Mesodermal cell (in vitro differentiated cells): ENCODE results near the gene SMPD2.

Experiments
- H3K27ac ChIP-seq: 2 replicates; pipeline ENCODE4 v1.7.0; 2013; ENCODE audit warnings: mild to moderate bottlenecking, low read depth, low read length, moderate library complexity; ENCODE audit not compliant: severe bottlenecking
- H3K36me3 ChIP-seq: 2 replicates; pipeline ENCODE4 v1.7.1; 2013; ENCODE audit warnings: mild to moderate bottlenecking, low read length, moderate library complexity; ENCODE audit not compliant: control insufficient read depth, insufficient read depth
- H3K4me1 ChIP-seq: one replicate; pipeline ENCODE4 v1.7.1; 2013; ENCODE audit warnings: mild to moderate bottlenecking, low read length; ENCODE audit not compliant: insufficient read depth, control insufficient read depth, poor library complexity, severe bottlenecking
- H3K4me3 ChIP-seq: 2 replicates; pipeline ENCODE4 v1.7.0; 2013; ENCODE audit warnings: low read length, control low read depth, mild to moderate bottlenecking; ENCODE audit not compliant: insufficient read depth, poor library complexity, severe bottlenecking; ENCODE audit errors: extremely low read depth
- H3K9me3 ChIP-seq: 2 replicates; pipeline ENCODE4 v1.7.1; 2013; ENCODE audit warnings: mild to moderate bottlenecking, low read length, moderate library complexity; ENCODE audit not compliant: control insufficient read depth
- WGBS, 2 experiments: methylation state at CpG; one replicate each; pipeline ENCODE4 v1.1.5; 2013; ENCODE audit warnings: missing lambda C conversion rate in 2 of 2; ENCODE audit not compliant: insufficient coverage in 2 of 2; 5-methylcytosine and 5-hydroxymethylcytosine counted together

The SMPD2 gene

GRCh38 chr6:109465772-109466171 lies 25.2 kb downstream of the SMPD2 start:
- WGBS, 2 experiments = 92 to 96% methylated on average over 7 of the region's 7 CpGs
- Histone ChIP-seq H3K27ac (no peak overlapping the region), H3K4me1 (peaks cover 6% of the 10 kb centered on the region), H3K36me3 (peaks cover 73% of the 10 kb centered on the region), H3K9me3 (no peaks in the 10 kb centered on the region), H3K4me3 (no peak overlapping the region)

DNA sequence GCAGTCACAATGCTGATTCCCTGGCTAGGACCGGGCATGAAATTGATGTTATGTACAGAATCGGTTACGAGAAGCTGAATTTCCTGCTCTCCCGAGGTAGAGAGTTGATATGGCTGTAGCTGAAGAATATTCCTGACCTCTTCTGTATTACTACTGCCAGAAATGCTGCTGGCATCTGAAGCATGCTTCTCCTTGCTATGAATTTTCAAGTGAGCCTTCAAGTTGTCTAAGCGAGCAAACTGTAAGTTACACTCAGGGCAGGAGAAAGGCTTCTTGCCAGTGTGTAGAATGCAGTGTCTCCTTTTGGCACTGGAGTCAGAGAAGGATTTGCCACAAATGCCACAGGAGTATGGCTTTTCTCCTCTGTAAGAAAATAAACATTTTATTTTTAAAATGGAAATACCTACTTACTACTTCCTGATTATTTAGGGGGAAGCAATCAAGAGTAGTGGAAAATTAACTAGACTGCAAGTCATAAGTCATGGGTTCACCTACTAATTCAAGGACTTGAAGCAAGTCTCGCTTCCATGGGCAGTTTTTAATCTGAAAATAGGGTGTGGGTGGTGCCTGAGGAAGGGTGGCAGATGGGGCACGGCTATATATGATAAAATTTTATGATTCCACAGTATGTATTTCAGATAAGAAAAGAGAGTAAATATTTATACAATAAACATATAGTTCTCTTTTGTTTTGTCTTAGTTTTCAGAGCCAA lies 25.8 kb downstream of the SMPD2 start:
- peaks cover 6% of the 10 kb centered on the region for H3K4me1 ChIP-seq
- no peak overlapping the region for H3K4me3 ChIP-seq
- H3K36me3 ChIP-seq = peaks cover 79% of the 10 kb centered on the region
- H3K9me3 ChIP-seq = no peaks in the 10 kb centered on the region
- H3K27ac ChIP-seq = no peak overlapping the region
- 94 to 100% methylated on average over 4 to 6 of the region's 7 CpGs for WGBS, 2 experiments

GRCh38 chr6:109467696-109468095 lies 27.2 kb downstream of the SMPD2 start:
- peaks cover 81% of the 10 kb centered on the region for H3K36me3 ChIP-seq
- H3K4me3 ChIP-seq = no peak overlapping the region
- H3K4me1 ChIP-seq = peaks cover 6% of the 10 kb centered on the region
- WGBS, 2 experiments = 93 to 95% methylated on average over 6 of the region's 6 CpGs
- no peaks in the 10 kb centered on the region for H3K9me3 ChIP-seq
- H3K27ac ChIP-seq = no peak overlapping the region

- peaks cover 90% of the 10 kb centered on the region for H3K36me3 ChIP-seq
- H3K4me3 ChIP-seq = no peak overlapping the region
- no peak overlapping the region for H3K27ac ChIP-seq
- WGBS, 2 experiments = 94 to 97% methylated on average over 3 to 5 of the region's 5 CpGs
- H3K9me3 ChIP-seq = no peaks in the 10 kb centered on the region
- peaks cover 6% of the 10 kb centered on the region for H3K4me1 ChIP-seq
Observed at GRCh38 chr6:109469591-109470189, 29.2 kb downstream of the SMPD2 start.

DNA sequence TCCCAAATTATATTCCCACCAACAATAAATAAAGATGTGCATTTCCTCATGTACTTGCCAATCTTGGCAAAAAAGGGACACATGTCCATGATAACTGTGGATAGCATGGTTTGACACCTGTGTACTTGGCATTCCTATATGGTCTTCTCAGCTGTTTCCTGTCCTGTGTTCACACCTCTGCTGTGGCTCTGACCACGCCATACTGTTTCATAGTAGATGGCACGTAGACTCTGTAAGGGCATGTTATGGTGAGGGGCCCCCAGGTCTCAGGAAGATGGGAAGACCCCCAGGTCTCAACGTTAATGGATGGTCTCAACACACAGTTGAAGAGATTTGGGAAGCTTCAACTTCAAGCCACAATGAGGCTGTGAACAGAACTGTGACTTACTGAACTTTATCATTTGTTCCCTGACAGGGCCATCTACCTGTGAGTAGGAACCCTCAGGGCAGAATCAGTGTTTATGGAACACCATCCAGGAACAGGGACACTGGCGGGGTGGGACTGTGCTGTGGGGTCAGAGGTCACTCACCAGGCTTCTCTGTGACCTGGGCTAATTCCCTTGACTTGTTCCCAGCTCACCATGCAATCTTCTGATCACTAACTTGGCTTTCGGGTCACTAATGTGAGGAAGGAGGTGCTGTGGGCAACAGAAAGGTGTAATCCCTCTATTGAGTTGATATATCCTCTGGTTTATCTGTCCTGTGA lies 30.7 kb downstream of the SMPD2 start:
- Histone ChIP-seq H3K4me3 (no peak overlapping the region), H3K9me3 (no peaks in the 10 kb centered on the region), H3K27ac (no peak overlapping the region), H3K4me1 (peaks cover 6% of the 10 kb centered on the region), H3K36me3 (peaks cover 92% of the 10 kb centered on the region)
- WGBS, 2 experiments = 93 to 95% methylated on average over 2 of the region's 5 CpGs

DNA sequence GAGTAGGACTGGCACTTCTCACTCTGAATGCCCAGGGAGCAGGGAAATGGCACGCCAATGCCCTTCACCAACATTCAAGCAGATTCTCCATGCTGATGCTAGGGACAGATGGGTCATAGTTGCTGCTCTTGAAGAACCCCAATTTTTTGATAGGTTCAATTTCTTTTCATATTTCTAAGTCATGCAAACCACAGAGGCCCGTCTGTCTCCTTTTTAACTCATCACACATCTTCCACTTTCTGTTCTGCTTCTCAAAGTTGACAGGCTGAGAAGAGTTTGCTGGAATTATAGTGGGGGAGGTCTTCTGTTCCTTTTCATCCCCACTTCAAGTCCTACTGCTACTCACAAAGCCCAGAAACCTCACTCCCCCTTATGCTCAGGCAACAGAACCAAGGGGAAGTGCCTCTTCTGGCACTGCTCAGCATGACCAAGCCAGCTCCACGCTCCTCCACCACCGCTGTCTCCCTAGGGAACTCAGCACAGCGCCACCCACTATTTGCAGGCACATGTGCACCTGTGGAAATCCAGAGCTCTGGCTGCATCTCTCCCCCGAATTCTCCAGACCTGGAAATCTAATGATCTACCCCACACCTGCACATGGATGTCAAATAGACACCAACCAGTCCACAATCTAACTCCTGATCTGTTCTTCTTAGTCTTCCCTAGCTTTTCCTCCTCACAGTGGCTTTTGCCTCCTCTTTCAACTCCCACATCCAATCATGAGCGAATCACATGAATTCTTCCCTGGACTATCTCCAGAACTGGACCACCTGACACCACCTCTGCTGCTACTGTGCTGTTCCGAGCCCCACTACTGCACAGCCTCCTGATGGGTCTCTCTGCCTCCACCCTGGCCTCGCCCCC lies 31.8 kb downstream of the SMPD2 start:
- peaks cover 6% of the 10 kb centered on the region for H3K4me1 ChIP-seq
- WGBS, 2 experiments = 95 to 98% methylated on average over 8 of the region's 9 CpGs
- H3K9me3 ChIP-seq = no peaks in the 10 kb centered on the region
- no peak overlapping the region for H3K4me3 ChIP-seq
- no peak overlapping the region for H3K27ac ChIP-seq
- peaks cover 92% of the 10 kb centered on the region for H3K36me3 ChIP-seq

DNA sequence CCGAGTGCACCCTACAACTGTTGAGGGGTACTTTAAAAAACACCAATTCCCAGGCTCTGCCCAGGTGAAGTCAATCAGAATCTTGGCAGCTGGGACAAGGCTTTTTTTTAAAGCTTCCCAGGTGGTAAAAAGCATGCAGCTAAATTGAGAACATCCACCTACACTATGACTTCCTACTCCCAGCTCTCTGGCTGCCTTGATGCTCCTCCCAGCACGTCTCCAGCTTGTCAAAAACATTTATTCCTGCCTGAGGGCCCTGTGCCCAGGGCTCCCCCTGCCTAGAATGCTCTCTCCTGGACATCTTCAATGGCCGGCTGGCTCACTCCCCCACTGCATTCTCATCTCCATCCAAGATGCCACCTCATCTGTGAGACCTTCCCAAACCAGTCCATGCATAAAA lies 32.6 kb downstream of the SMPD2 start:
- H3K9me3 ChIP-seq = no peaks in the 10 kb centered on the region
- peaks cover 90% of the 10 kb centered on the region for H3K36me3 ChIP-seq
- H3K27ac ChIP-seq = no peak overlapping the region
- 95 to 97% methylated on average over 2 to 3 of the region's 3 CpGs for WGBS, 2 experiments
- peaks cover 4% of the 10 kb centered on the region for H3K4me1 ChIP-seq
- H3K4me3 ChIP-seq = no peak overlapping the region

DNA sequence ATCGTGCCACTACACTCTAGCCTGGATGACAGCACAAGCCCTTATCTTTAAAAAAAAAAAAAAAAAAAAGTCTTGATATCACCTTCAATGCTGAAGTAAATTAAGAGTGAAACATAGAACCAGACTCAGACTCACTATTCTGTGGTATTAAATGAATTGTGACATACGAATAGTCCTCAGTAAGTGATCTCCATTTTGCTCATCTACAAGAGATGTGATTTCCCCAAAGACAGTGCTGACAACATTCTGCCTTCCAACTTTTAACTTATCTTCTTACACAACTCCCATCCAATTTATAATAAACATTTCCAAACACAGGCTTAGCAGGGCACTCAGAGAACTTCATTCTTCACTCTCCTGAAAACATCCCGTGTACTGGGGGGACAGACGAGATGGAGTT lies 34.5 kb downstream of the SMPD2 start:
- H3K4me1 ChIP-seq = peaks cover 9% of the 10 kb centered on the region
- H3K36me3 ChIP-seq = peaks cover 89% of the 10 kb centered on the region
- no peaks in the 10 kb centered on the region for H3K9me3 ChIP-seq
- H3K4me3 ChIP-seq = no peak overlapping the region
- 89 to 97% methylated on average over 3 of the region's 4 CpGs for WGBS, 2 experiments
- H3K27ac ChIP-seq = no peak overlapping the region

GRCh38 chr6:109475625-109476024 lies 35.1 kb downstream of the SMPD2 start:
- WGBS, 2 experiments = 100% methylated on average over 1 of the region's 2 CpGs; no CpG with 5 or more reads in 1 of the 2 experiments
- Histone ChIP-seq H3K4me3 (no peak overlapping the region), H3K4me1 (peaks cover 11% of the 10 kb centered on the region), H3K9me3 (no peaks in the 10 kb centered on the region), H3K36me3 (peaks cover 90% of the 10 kb centered on the region), H3K27ac (no peak overlapping the region)

GRCh38 chr6:109477184-109477583 lies 36.7 kb downstream of the SMPD2 start:
- H3K4me1 ChIP-seq = peaks cover 11% of the 10 kb centered on the region
- WGBS, 2 experiments = 100% methylated on average over 1 of the region's 2 CpGs
- H3K27ac ChIP-seq = no peak overlapping the region
- H3K36me3 ChIP-seq = peaks cover 87% of the 10 kb centered on the region
- H3K9me3 ChIP-seq = no peaks in the 10 kb centered on the region
- no peak overlapping the region for H3K4me3 ChIP-seq
